ENCODE measurements around the gene HNRNPUL2.

HNRNPUL2 gene

GRCh38 chr11:62726915-62727164 is 417 bp downstream of the HNRNPUL2 start:
- DNase-seq (ENCODE audit: low spot score) = no peak

- no peak for DNase-seq (ENCODE audit: low spot score)
Measured at GRCh38 chr11:62726156-62726914, 922 bp downstream of the HNRNPUL2 start.

GRCh38 chr11:62725646-62726045 is 1.6 kb downstream of the HNRNPUL2 start:
- no peak for DNase-seq (ENCODE audit: low spot score)

- no peak for DNase-seq (ENCODE audit: low spot score)
Measured at GRCh38 chr11:62724171-62724570, 3.1 kb downstream of the HNRNPUL2 start.

- DNase-seq (ENCODE audit: low spot score) = peak; percentile 19
Measured at GRCh38 chr11:62721994-62722393, 5.3 kb downstream of the HNRNPUL2 start.

- DNase-seq (ENCODE audit: low spot score) = no peak
Measured at GRCh38 chr11:62719302-62719978, 7.8 kb downstream of the HNRNPUL2 start.

GRCh38 chr11:62716816-62717215 is 10.4 kb downstream of the HNRNPUL2 start:
- no peak for DNase-seq (ENCODE audit: low spot score)

- no peak for DNase-seq (ENCODE audit: low spot score)
Measured at GRCh38 chr11:62716206-62716605, 11.1 kb downstream of the HNRNPUL2 start.

GRCh38 chr11:62715150-62716130 is 11.8 kb downstream of the HNRNPUL2 start:
- no peak for DNase-seq (ENCODE audit: low spot score)

- DNase-seq (ENCODE audit: low spot score) = no peak
Measured at GRCh38 chr11:62713343-62713742, 13.9 kb downstream of the HNRNPUL2 start.

- no peak for DNase-seq (ENCODE audit: low spot score)
Measured at GRCh38 chr11:62712861-62713260, 14.4 kb downstream of the HNRNPUL2 start.

GRCh38 chr11:62712276-62712812 is 14.9 kb downstream of the HNRNPUL2 start:
- no peak for DNase-seq (ENCODE audit: low spot score)

- DNase-seq (ENCODE audit: low spot score) = peak; percentile 52
Measured at GRCh38 chr11:62710001-62710345, 17.3 kb downstream of the HNRNPUL2 start.

- peak; percentile 96 for DNase-seq (ENCODE audit: low spot score)
Measured at GRCh38 chr11:62709247-62710000, 17.8 kb downstream of the HNRNPUL2 start.

- DNase-seq (ENCODE audit: low spot score) = no peak
Measured at GRCh38 chr11:62708793-62709192, 18.5 kb downstream of the HNRNPUL2 start.

- DNase-seq (ENCODE audit: low spot score) = no peak
Measured at GRCh38 chr11:62708392-62708791, 18.9 kb downstream of the HNRNPUL2 start.

- DNase-seq (ENCODE audit: low spot score) = no peak
Measured at GRCh38 chr11:62707277-62707861, 19.9 kb downstream of the HNRNPUL2 start, which contains the start of the genes BSCL2 and GNG3. TSS of gene BSCL2 (minus strand) at chr11:62707424. CDS start at chr11:62707195, 229 bp downstream. TSS of gene GNG3 (plus strand) at chr11:62707676. CDS start at chr11:62708296, 620 bp downstream.

GRCh38 chr11:62706850-62707247 is 20.4 kb downstream of the HNRNPUL2 start:
- no peak for DNase-seq (ENCODE audit: low spot score)

- DNase-seq (ENCODE audit: low spot score) = peak; percentile 94
Measured at GRCh38 chr11:62705880-62706849, 21.1 kb downstream of the HNRNPUL2 start.

- DNase-seq (ENCODE audit: low spot score) = no peak
Measured at GRCh38 chr11:62705413-62705812, 21.8 kb downstream of the HNRNPUL2 start.

All from hepatic stellate cell (primary cell).